Liver (tissue), 3 donors: ENCODE results near the gene CTTN.

Source experiments
- FOXA1 ChIP-seq: IDR thresholded peaks from 2 replicates; pipeline ENCODE4 v1.6.1; 2016; ENCODE audit warnings: antibody characterized with exemption
- RAD21 ChIP-seq, 2 donors: IDR thresholded peaks; 2 replicates each; pipeline ENCODE4 v1.6.1; 2016; ENCODE audit warnings: antibody characterized with exemption in 2 of 2, mild to moderate bottlenecking in 2 of 2
- RXRA ChIP-seq, 2 donors: IDR thresholded peaks; 2 replicates each; pipeline ENCODE4 v1.6.1; 2017 to 2018; ENCODE audit warnings: antibody characterized with exemption in 2 of 2, mild to moderate bottlenecking in 1 of 2
- TAF1 ChIP-seq: conservative IDR thresholded peaks from 2 replicates; pipeline ENCODE4 v1.6.1; 2016; ENCODE audit warnings: antibody characterized with exemption, mild to moderate bottlenecking
- TF ChIP-seq, protein P1 (sequence below): fragments of 150-350 bp; IDR thresholded peaks from 2 replicates; pipeline ENCODE4 v1.5.1; 2017; ENCODE audit warnings: improper control_type of control experiment, low read depth, low read length; ENCODE audit not compliant: missing input control
- TF ChIP-seq, protein P2 (sequence below): IDR thresholded peaks from 2 replicates; pipeline ENCODE4 v1.6.1; 2016; ENCODE audit warnings: antibody characterized with exemption
- TF ChIP-seq, protein P3 (sequence below): IDR thresholded peaks from 2 replicates; pipeline ENCODE4 v1.6.1; 2016; ENCODE audit warnings: antibody characterized with exemption, mild to moderate bottlenecking
- TF ChIP-seq, protein P4 (sequence below): IDR thresholded peaks from 2 replicates; pipeline ENCODE4 v1.6.1; 2016; ENCODE audit warnings: antibody characterized with exemption
- donor health status: healthy.
- donor health status: healthy.

DNA sequence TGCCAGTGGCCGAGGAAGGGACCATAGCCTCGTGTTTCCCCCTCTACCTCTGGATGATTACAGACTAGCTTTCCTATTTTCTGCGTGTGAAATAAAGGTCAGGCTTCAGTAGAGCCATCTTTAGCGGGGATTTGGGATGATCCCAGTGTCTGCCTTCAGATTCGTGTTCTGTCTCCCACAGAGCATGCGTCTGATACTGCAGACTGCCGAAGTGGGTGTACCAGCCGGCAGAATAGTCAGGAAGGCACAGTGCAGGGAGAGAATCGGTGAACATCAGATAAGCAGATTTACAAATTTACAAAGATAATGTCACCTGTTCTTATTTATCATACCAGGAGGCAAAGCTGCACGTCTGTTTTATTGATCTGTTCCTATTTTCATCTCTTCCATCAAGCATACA is 11.1 kb downstream of the CTTN start:
- TF ChIP-seq, protein P1, sequence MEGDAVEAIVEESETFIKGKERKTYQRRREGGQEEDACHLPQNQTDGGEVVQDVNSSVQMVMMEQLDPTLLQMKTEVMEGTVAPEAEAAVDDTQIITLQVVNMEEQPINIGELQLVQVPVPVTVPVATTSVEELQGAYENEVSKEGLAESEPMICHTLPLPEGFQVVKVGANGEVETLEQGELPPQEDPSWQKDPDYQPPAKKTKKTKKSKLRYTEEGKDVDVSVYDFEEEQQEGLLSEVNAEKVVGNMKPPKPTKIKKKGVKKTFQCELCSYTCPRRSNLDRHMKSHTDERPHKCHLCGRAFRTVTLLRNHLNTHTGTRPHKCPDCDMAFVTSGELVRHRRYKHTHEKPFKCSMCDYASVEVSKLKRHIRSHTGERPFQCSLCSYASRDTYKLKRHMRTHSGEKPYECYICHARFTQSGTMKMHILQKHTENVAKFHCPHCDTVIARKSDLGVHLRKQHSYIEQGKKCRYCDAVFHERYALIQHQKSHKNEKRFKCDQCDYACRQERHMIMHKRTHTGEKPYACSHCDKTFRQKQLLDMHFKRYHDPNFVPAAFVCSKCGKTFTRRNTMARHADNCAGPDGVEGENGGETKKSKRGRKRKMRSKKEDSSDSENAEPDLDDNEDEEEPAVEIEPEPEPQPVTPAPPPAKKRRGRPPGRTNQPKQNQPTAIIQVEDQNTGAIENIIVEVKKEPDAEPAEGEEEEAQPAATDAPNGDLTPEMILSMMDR: no peak
- TF ChIP-seq RAD21 (IDR thresholded peaks at IDR 0.05) (no peak), FOXA1 (no peak), TAF1 (no peak), RXRA (IDR thresholded peaks at IDR 0.05) (no peak)
- TF ChIP-seq, protein P2, sequence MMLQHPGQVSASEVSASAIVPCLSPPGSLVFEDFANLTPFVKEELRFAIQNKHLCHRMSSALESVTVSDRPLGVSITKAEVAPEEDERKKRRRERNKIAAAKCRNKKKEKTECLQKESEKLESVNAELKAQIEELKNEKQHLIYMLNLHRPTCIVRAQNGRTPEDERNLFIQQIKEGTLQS: no peak
- TF ChIP-seq, protein P3, sequence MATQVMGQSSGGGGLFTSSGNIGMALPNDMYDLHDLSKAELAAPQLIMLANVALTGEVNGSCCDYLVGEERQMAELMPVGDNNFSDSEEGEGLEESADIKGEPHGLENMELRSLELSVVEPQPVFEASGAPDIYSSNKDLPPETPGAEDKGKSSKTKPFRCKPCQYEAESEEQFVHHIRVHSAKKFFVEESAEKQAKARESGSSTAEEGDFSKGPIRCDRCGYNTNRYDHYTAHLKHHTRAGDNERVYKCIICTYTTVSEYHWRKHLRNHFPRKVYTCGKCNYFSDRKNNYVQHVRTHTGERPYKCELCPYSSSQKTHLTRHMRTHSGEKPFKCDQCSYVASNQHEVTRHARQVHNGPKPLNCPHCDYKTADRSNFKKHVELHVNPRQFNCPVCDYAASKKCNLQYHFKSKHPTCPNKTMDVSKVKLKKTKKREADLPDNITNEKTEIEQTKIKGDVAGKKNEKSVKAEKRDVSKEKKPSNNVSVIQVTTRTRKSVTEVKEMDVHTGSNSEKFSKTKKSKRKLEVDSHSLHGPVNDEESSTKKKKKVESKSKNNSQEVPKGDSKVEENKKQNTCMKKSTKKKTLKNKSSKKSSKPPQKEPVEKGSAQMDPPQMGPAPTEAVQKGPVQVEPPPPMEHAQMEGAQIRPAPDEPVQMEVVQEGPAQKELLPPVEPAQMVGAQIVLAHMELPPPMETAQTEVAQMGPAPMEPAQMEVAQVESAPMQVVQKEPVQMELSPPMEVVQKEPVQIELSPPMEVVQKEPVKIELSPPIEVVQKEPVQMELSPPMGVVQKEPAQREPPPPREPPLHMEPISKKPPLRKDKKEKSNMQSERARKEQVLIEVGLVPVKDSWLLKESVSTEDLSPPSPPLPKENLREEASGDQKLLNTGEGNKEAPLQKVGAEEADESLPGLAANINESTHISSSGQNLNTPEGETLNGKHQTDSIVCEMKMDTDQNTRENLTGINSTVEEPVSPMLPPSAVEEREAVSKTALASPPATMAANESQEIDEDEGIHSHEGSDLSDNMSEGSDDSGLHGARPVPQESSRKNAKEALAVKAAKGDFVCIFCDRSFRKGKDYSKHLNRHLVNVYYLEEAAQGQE: no peak
- TF ChIP-seq, protein P4, sequence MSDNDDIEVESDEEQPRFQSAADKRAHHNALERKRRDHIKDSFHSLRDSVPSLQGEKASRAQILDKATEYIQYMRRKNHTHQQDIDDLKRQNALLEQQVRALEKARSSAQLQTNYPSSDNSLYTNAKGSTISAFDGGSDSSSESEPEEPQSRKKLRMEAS: no peak
